ENCODE data around the gene PIGN.

The PIGN gene

GRCh38 chr18:62205824-62206223 lies 19.0 kb upstream of the PIGN start:
- DNase-seq (ENCODE audit: insufficient read length, low spot score) (no peak), FAIRE-seq (no peak)
- TF ChIP-seq SPI1 (IDR thresholded peaks at IDR 0.05; ENCODE audit: low read depth, low read length): no peak
- no peak for TF ChIP-seq TAF1 (IDR thresholded peaks at IDR 0.05; ENCODE audit: low read depth, low read length)
- TF ChIP-seq POU2F2 (IDR thresholded peaks at IDR 0.05; ENCODE audit: low read depth, low read length): no peak
- no peak for TF ChIP-seq POLR2AphosphoS5 (IDR thresholded peaks at IDR 0.05; ENCODE audit: low read depth, low read length)
- TF ChIP-seq PAX5 (IDR thresholded peaks at IDR 0.05; ENCODE audit: insufficient read depth, low read length, severe bottlenecking): no peak
- TF ChIP-seq POLR2A (IDR thresholded peaks at IDR 0.05; ENCODE audit: low read depth, low read length): no peak

GRCh38 chr18:62201870-62202269 lies 15.0 kb upstream of the PIGN start:
- no peak for FAIRE-seq
- no peak for TF ChIP-seq POLR2A (IDR thresholded peaks at IDR 0.05; ENCODE audit: low read depth, low read length)
- no peak for TF ChIP-seq TAF1 (IDR thresholded peaks at IDR 0.05; ENCODE audit: low read depth, low read length)
- no peak for TF ChIP-seq POLR2AphosphoS5 (IDR thresholded peaks at IDR 0.05; ENCODE audit: low read depth, low read length)
- no peak for TF ChIP-seq SPI1 (IDR thresholded peaks at IDR 0.05; ENCODE audit: low read depth, low read length)
- no peak for TF ChIP-seq POU2F2 (IDR thresholded peaks at IDR 0.05; ENCODE audit: low read depth, low read length)
- TF ChIP-seq PAX5 (IDR thresholded peaks at IDR 0.05; ENCODE audit: insufficient read depth, low read length, severe bottlenecking): no peak
- DNase-seq (ENCODE audit: insufficient read length, low spot score): no peak

- DNase-seq (ENCODE audit: insufficient read length, low spot score): no peak
- TF ChIP-seq PAX5 (IDR thresholded peaks at IDR 0.05; ENCODE audit: insufficient read depth, low read length, severe bottlenecking): no peak
- peak; percentile 31 for FAIRE-seq
These were observed 13.5 kb upstream of the PIGN start for GRCh38 chr18:62200121-62200914.

GRCh38 chr18:62199629-62200028 lies 12.8 kb upstream of the PIGN start:
- FAIRE-seq: no peak
- TF ChIP-seq PAX5 (IDR thresholded peaks at IDR 0.05; ENCODE audit: insufficient read depth, low read length, severe bottlenecking): no peak
- no peak for TF ChIP-seq POU2F2 (IDR thresholded peaks at IDR 0.05; ENCODE audit: low read depth, low read length)
- no peak for TF ChIP-seq POLR2AphosphoS5 (IDR thresholded peaks at IDR 0.05; ENCODE audit: low read depth, low read length)
- TF ChIP-seq SPI1 (IDR thresholded peaks at IDR 0.05; ENCODE audit: low read depth, low read length): no peak
- TF ChIP-seq POLR2A (IDR thresholded peaks at IDR 0.05; ENCODE audit: low read depth, low read length): no peak
- TF ChIP-seq TAF1 (IDR thresholded peaks at IDR 0.05; ENCODE audit: low read depth, low read length): no peak
- DNase-seq (ENCODE audit: insufficient read length, low spot score): no peak

- FAIRE-seq (peak; percentile 72), DNase-seq (ENCODE audit: insufficient read length, low spot score) (no peak)
- no peak for TF ChIP-seq SPI1 (IDR thresholded peaks at IDR 0.05; ENCODE audit: low read depth, low read length)
- no peak for TF ChIP-seq TAF1 (IDR thresholded peaks at IDR 0.05; ENCODE audit: low read depth, low read length)
- TF ChIP-seq POU2F2 (IDR thresholded peaks at IDR 0.05; ENCODE audit: low read depth, low read length): no peak
- TF ChIP-seq POLR2A (IDR thresholded peaks at IDR 0.05; ENCODE audit: low read depth, low read length): no peak
- TF ChIP-seq POLR2AphosphoS5 (IDR thresholded peaks at IDR 0.05; ENCODE audit: low read depth, low read length): no peak
- no peak for TF ChIP-seq PAX5 (IDR thresholded peaks at IDR 0.05; ENCODE audit: insufficient read depth, low read length, severe bottlenecking)
These were observed 11.4 kb upstream of the PIGN start for GRCh38 chr18:62198259-62198658.

GRCh38 chr18:62196980-62197379 lies 10.1 kb upstream of the PIGN start:
- FAIRE-seq (no peak), DNase-seq (ENCODE audit: insufficient read length, low spot score) (no peak)
- no peak for TF ChIP-seq PAX5 (IDR thresholded peaks at IDR 0.05; ENCODE audit: insufficient read depth, low read length, severe bottlenecking)
- no peak for TF ChIP-seq POLR2A (IDR thresholded peaks at IDR 0.05; ENCODE audit: low read depth, low read length)
- no peak for TF ChIP-seq TAF1 (IDR thresholded peaks at IDR 0.05; ENCODE audit: low read depth, low read length)
- TF ChIP-seq POLR2AphosphoS5 (IDR thresholded peaks at IDR 0.05; ENCODE audit: low read depth, low read length): no peak
- TF ChIP-seq SPI1 (IDR thresholded peaks at IDR 0.05; ENCODE audit: low read depth, low read length): no peak
- no peak for TF ChIP-seq POU2F2 (IDR thresholded peaks at IDR 0.05; ENCODE audit: low read depth, low read length)

- TF ChIP-seq TAF1 (IDR thresholded peaks at IDR 0.05; ENCODE audit: low read depth, low read length) (no peak), POLR2AphosphoS5 (IDR thresholded peaks at IDR 0.05; ENCODE audit: low read depth, low read length) (no peak), PAX5 (IDR thresholded peaks at IDR 0.05; ENCODE audit: insufficient read depth, low read length, severe bottlenecking) (no peak), POLR2A (IDR thresholded peaks at IDR 0.05; ENCODE audit: low read depth, low read length) (no peak), SPI1 (IDR thresholded peaks at IDR 0.05; ENCODE audit: low read depth, low read length) (no peak), POU2F2 (IDR thresholded peaks at IDR 0.05; ENCODE audit: low read depth, low read length) (no peak)
- DNase-seq (ENCODE audit: insufficient read length, low spot score) (no peak), FAIRE-seq (no peak)
These were observed 9.2 kb upstream of the PIGN start for GRCh38 chr18:62196079-62196478.

GRCh38 chr18:62189208-62189607 lies 2.4 kb upstream of the PIGN start:
- FAIRE-seq: no peak
- TF ChIP-seq PAX5 (IDR thresholded peaks at IDR 0.05; ENCODE audit: insufficient read depth, low read length, severe bottlenecking) (no peak), TAF1 (IDR thresholded peaks at IDR 0.05; ENCODE audit: low read depth, low read length) (no peak), POLR2A (IDR thresholded peaks at IDR 0.05; ENCODE audit: low read depth, low read length) (no peak), SPI1 (IDR thresholded peaks at IDR 0.05; ENCODE audit: low read depth, low read length) (no peak), POU2F2 (IDR thresholded peaks at IDR 0.05; ENCODE audit: low read depth, low read length) (no peak), POLR2AphosphoS5 (IDR thresholded peaks at IDR 0.05; ENCODE audit: low read depth, low read length) (no peak)
- no peak for DNase-seq (ENCODE audit: insufficient read length, low spot score)

GRCh38 chr18:62187543-62188510 lies 971 bp upstream of the PIGN start:
- FAIRE-seq (peak; percentile 66), DNase-seq (ENCODE audit: insufficient read length, low spot score) (no peak)
- TF ChIP-seq SPI1 (IDR thresholded peaks at IDR 0.05; ENCODE audit: low read depth, low read length) (no peak), POLR2AphosphoS5 (IDR thresholded peaks at IDR 0.05; ENCODE audit: low read depth, low read length) (no peak), TAF1 (IDR thresholded peaks at IDR 0.05; ENCODE audit: low read depth, low read length) (no peak), POLR2A (IDR thresholded peaks at IDR 0.05; ENCODE audit: low read depth, low read length) (no peak), POU2F2 (IDR thresholded peaks at IDR 0.05; ENCODE audit: low read depth, low read length) (no peak), PAX5 (IDR thresholded peaks at IDR 0.05; ENCODE audit: insufficient read depth, low read length, severe bottlenecking) (no peak)
